Naive B cell (primary cell): ENCODE measurements around the gene TOR1B. TPM values are rescaled to one million over a fixed set of nuclear protein-coding genes. Genes with fewer than 3 reads are reported as not detected.
"Not testable (repeated sequence)": the region's sequence is repeated elsewhere in the genome, so short reads cannot be mapped to it uniquely, and the experiment has no call there.

Source experiments
- ATAC-seq, 2 donors: fragments of 150-1000 bp; cut with Tn5 transposase; 2 replicates each; pipeline ENCODE4 v1.10.0; 2021; ENCODE audit warnings: low read depth in 2 of 2, mild to moderate bottlenecking in 2 of 2, moderate library complexity in 2 of 2
- DNase-seq: peaks from one replicate; pipeline ENCODE4 v3.0.0; 2022
- H3K27ac Mint-ChIP-seq, 6 donors: one replicate each; pipeline ENCODE4 v1.8.0; 2020 to 2022; ENCODE audit warnings: mild to moderate bottlenecking in 6 of 6, mixed read lengths in 6 of 6, moderate library complexity in 5 of 6, inconsistent platforms in 2 of 6
- H3K27me3 Mint-ChIP-seq, 3 donors: one replicate each; pipeline ENCODE4 v1.8.0; 2021 to 2022; ENCODE audit warnings: mixed read lengths in 3 of 3, mild to moderate bottlenecking in 1 of 3
- H3K36me3 Mint-ChIP-seq, 2 donors: one replicate each; pipeline ENCODE4 v1.8.0; 2020 to 2022; ENCODE audit warnings: mixed read lengths in 2 of 2, inconsistent platforms in 1 of 2, mild to moderate bottlenecking in 1 of 2
- H3K4me1 Mint-ChIP-seq, 3 donors: one replicate each; pipeline ENCODE4 v1.8.0; 2020 to 2022; ENCODE audit warnings: mixed read lengths in 3 of 3, inconsistent platforms in 1 of 3, mild to moderate bottlenecking in 1 of 3, moderate library complexity in 1 of 3
- H3K4me3 Mint-ChIP-seq, 8 donors: one replicate each; pipeline ENCODE4 v1.8.0; 2020 to 2022; ENCODE audit warnings: mild to moderate bottlenecking in 8 of 8, mixed read lengths in 8 of 8, moderate library complexity in 8 of 8, inconsistent platforms in 2 of 8
- H3K9me3 Mint-ChIP-seq, 7 donors: one replicate each; pipeline ENCODE4 v1.8.0; 2020 to 2022; ENCODE audit warnings: mixed read lengths in 7 of 7, mild to moderate bottlenecking in 5 of 7, inconsistent platforms in 2 of 7, moderate library complexity in 1 of 7
- polyA plus RNA-seq, 6 donors: library from polyadenylated mRNA; unstranded; fragments of 300-500 nt; fragmentation: Illumina TruSeq; gene quantifications; one replicate each; pipeline ENCODE4 v1.2.3, GENCODE V29; 2021; ENCODE audit warnings: low read depth in 6 of 6

The TOR1B gene
- polyA plus RNA-seq, 6 donors from 2014 or later = 8.2 to 26.0 (median 12.3) TPM

DNA sequence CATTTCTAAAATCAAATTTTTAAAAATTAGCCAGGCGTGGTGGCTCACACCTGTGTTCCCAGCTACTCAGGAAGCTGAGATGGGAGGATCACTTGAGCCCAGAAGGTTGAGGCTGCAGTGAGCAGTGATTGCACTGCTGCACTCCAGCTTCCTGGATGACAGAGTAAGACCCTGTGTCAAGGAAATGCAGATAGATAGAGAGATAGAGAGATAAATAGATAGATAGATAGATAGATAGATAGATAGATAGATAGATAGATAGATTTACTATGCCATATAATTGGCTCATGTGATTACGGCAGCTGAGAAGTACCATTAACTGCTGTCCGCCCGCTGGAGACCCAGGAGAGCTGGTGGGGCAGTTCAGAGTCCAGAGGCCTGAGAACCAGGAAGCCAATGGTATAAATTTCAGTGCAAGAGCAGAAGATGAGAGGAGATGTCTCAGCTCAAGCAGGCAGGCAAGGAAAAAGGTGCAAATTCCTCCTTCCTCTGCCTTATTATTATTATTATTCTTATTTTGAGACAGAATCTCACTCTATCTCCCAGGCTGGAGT is 37.1 kb upstream of the TOR1B start:
- no peak for DNase-seq
- H3K36me3 Mint-ChIP-seq = no peaks in the 10 kb centered on the region
- ATAC-seq = no peak
- H3K4me1 Mint-ChIP-seq = peaks cover 0 to 4% (median 0%) of the 10 kb centered on the region in 3 donors
- H3K4me3 Mint-ChIP-seq = no peak overlapping the region
- H3K9me3 Mint-ChIP-seq = no peaks in the 10 kb centered on the region
- H3K27ac Mint-ChIP-seq = no peak overlapping the region
- H3K27me3 Mint-ChIP-seq = peaks cover 8 to 34% (median 8%) of the 10 kb centered on the region in 3 donors

DNA sequence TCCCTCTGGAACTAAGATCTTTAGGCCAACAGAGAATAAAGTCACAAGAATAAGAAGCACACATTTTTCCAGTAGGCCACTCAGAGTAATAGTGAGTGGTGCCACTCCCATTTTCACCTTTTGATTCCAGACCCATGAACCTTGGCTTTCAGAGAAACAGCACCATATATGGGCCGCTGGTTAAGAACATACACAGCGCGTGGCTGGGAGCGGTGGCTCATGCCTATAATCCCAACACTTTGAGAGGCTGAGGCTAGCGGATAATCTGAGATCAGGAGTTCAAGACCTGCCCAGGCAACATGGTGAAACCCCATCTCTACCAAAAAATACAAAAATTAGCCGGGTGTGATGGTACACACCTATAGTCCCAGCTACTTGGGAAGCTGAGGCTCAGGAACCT is 34.5 kb upstream of the TOR1B start:
- H3K4me1 Mint-ChIP-seq = peaks cover 0 to 4% (median 0%) of the 10 kb centered on the region in 3 donors
- no peaks in the 10 kb centered on the region for H3K36me3 Mint-ChIP-seq
- H3K9me3 Mint-ChIP-seq = no peaks in the 10 kb centered on the region
- DNase-seq (no peak), ATAC-seq (no peak)
- peaks cover 4 to 26% (median 8%) of the 10 kb centered on the region in 3 donors for H3K27me3 Mint-ChIP-seq
- no peak overlapping the region for H3K27ac Mint-ChIP-seq
- no peak overlapping the region for H3K4me3 Mint-ChIP-seq

DNA sequence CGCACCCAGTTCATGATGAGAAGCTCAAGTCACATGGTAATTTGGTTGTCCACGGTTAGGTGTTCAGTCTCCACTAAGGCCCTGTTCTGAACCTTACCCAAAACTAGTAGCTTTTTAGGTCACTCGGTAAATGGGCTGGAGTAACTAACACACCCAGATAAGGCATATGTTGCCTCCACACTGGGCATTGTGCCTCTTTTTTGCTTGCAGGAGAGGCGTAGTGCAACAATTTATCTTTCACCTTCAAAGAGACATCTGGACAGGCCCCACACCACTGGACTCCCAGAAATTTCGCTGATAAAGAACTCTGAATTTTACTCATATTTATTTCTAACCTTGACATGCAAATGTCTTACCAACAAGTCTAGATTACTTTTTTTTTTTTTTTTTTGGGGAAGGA is 33.3 kb upstream of the TOR1B start:
- H3K36me3 Mint-ChIP-seq = no peaks in the 10 kb centered on the region

DNA sequence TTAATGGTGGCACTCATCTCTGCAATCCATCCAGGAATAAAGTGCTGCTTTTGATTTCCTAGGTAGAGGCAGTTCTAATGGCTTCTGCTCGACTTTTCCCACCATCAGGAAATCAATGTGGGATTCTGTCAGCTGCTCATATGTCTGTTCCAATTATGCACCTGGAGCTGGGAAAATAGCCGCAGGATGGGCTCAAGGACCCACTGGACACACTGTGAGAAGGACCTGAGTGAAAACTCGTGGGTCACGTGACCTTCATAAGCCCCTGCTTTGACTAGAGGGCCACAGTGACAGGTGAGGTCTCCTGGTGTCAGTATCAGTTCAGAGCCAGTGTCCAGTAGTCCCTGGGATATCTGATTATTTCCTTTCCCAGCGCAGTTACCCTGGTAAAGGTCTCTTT is 32.2 kb upstream of the TOR1B start:
- Mint-ChIP-seq H3K27me3 (peaks cover 15 to 41% (median 25%) of the 10 kb centered on the region in 3 donors), H3K36me3 (no peaks in the 10 kb centered on the region), H3K27ac (peak overlapping the region in 1 of 6 donors; percentile 57), H3K4me3 (no peak overlapping the region), H3K4me1 (peaks cover 0 to 4% (median 0%) of the 10 kb centered on the region in 3 donors), H3K9me3 (no peaks in the 10 kb centered on the region)
- ATAC-seq (no peak), DNase-seq (no peak)

More for the DNA sequence above, 33.3 kb upstream of the TOR1B start:
- no peak overlapping the region for H3K27ac Mint-ChIP-seq
- H3K27me3 Mint-ChIP-seq = peaks cover 11 to 35% (median 18%) of the 10 kb centered on the region in 3 donors
- DNase-seq = no peak
- peaks cover 0 to 4% (median 0%) of the 10 kb centered on the region in 3 donors for H3K4me1 Mint-ChIP-seq
- H3K4me3 Mint-ChIP-seq = no peak overlapping the region
- no peaks in the 10 kb centered on the region for H3K9me3 Mint-ChIP-seq
- no peak for ATAC-seq

DNA sequence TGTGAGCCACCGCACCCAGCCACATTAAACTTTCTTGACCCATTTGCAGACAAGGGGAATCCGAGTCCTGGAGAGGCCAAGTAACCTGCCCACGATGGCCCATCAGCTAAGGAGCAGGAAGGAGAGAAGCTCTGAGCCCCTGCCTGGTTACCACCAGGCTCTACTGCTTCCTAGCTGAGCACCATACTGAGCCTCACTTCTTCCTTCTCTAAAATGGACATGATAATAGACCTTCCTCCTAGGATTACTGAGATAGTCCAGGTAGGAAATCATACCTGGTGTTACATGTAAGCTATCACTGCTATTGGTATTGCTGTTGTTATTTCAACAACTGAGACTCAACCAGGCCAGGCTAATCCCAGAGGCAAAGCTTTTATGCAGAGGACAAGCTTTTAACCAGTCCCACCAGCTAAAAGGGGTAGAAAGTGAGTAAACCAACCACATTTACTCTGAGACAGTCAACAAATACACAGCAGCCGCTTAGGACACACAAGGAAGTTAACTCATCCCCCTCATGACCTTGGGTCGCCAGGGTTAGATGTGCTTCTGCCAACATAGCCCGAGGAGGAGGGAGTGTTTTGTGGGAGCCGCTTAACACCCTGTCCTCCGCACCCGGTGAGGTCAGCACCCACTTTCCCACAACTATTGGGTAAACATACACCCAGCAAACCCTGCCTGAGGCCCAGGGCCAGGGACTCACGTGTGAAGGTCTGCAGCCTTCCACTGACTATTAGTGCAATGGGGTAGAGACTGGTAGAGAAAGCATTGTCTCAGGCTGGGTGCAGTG is 29.5 kb upstream of the TOR1B start:
- Mint-ChIP-seq H3K9me3 (peaks cover 0 to under 1% (median 0%) of the 10 kb centered on the region in 7 donors), H3K4me1 (peaks cover 3 to 10% (median 7%) of the 10 kb centered on the region in 3 donors), H3K27ac (peak overlapping the region in 1 of 6 donors; percentile 66), H3K36me3 (no peaks in the 10 kb centered on the region), H3K4me3 (no peak overlapping the region), H3K27me3 (peaks cover 17 to 63% (median 43%) of the 10 kb centered on the region in 3 donors)
- DNase-seq = no peak
- ATAC-seq = no peak

DNA sequence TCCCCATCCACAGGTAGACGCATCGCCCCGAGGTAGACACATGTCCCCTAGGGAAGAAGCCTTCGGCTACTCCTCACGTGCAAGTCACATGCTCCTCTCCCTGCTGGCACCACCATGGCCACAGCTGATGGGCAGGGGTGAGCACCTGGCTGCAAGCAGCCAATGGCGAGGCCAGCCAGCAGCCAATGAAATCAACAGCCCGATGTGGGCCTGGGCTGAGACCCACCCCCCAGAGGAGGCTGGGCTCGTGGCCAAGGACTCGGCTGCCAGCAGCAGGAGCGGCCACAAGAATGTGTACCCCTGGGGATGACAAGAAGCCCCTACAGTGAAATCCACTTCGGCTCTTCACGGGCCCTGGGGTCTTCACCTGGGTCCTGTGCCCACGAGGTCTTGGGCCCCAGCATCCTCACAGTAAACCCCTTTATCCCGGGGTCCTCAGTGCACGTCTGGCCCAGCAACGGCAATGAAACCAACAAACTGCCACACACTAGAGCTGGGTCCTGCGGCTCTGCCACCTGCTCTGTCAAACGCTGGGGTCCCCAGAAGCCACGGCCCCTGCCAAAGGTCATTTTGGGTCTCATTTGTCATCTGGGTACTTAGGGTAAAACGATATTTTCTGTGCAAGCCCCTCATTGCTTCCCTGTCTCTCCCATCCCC is 28.1 kb upstream of the TOR1B start:
- Mint-ChIP-seq H3K9me3 (peaks cover 0 to 1% (median 0%) of the 10 kb centered on the region in 7 donors), H3K4me3 (peak overlapping the region in 2 of 8 donors; percentile 44 to 64), H3K36me3 (no peaks in the 10 kb centered on the region), H3K27me3 (peaks cover 17 to 70% (median 51%) of the 10 kb centered on the region in 3 donors), H3K27ac (no peak overlapping the region), H3K4me1 (peaks cover 3 to 10% (median 7%) of the 10 kb centered on the region in 3 donors)
- DNase-seq = no peak
- ATAC-seq = no peak

DNA sequence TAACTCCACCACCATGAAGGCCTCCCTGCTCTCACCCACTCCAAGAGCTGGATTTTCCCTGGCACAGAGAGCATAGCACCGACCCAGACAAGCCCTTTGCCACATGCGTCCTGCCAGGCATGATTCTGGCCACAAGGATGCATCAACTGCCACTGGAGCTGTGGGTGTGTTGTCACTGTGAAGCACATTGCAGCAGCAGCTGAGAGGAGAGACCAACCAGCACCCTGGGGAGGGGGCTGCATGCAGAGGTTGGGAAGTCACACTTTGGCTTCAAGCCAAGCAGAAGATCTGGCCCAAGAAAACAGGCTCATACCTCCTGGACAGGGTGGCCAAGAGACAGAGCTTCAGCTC is 27.6 kb upstream of the TOR1B start:
- peaks cover 17 to 70% (median 52%) of the 10 kb centered on the region in 3 donors for H3K27me3 Mint-ChIP-seq
- no peaks in the 10 kb centered on the region for H3K36me3 Mint-ChIP-seq
- H3K27ac Mint-ChIP-seq = no peak overlapping the region
- H3K9me3 Mint-ChIP-seq = peaks cover 0 to 1% (median 0%) of the 10 kb centered on the region in 7 donors
- ATAC-seq (no peak), DNase-seq (no peak)
- peaks cover 3 to 10% (median 7%) of the 10 kb centered on the region in 3 donors for H3K4me1 Mint-ChIP-seq
- peak overlapping the region in 1 of 8 donors; percentile 64 for H3K4me3 Mint-ChIP-seq

DNA sequence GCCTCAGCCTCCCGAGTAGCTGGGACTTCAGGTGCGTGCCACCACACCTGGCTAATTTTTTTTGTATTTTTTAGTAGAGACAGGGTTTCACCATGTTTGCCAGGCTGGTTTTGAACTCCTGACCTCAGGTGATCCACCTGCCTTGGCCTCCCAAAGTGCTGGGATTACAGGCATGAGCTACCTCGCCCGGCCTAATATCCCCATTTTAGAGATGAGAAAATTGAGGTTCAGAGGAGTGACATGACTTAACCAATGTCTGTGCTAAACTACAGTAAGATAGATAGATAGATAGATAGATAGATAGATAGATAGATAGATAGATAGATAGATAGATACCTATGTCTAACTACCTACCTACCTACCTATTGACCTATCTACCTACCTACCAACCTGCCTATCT is 26.9 kb upstream of the TOR1B start:
- not testable (repeated sequence) for H3K9me3 Mint-ChIP-seq, ATAC-seq, H3K27ac Mint-ChIP-seq, H3K36me3 Mint-ChIP-seq, DNase-seq, H3K4me3 Mint-ChIP-seq
- peaks cover 17 to 64% (median 52%) of the 10 kb centered on the region in 3 donors for H3K27me3 Mint-ChIP-seq
- peaks cover 3 to 10% (median 7%) of the 10 kb centered on the region in 3 donors for H3K4me1 Mint-ChIP-seq

DNA sequence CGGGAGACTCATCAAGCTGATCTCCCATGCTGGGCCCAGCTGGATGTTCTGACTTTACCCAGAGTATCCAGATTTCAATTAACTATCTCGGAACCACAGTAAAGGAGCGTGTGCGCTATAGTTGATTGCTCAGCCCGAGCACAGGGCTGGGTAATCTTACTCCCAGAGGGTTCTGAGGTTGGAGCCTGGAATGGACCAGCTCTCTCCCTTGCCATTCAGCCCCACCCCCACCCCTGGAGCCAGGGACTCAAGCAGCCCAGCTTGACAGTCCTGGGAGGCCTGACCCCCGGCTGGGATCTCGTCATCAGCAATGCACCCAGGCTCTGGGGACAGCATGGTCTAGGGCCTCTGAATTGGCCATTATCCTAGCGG is 26.4 kb upstream of the TOR1B start:
- Mint-ChIP-seq H3K27me3 (peaks cover 17 to 62% (median 52%) of the 10 kb centered on the region in 3 donors), H3K9me3 (peaks cover 0 to 1% (median 0%) of the 10 kb centered on the region in 7 donors), H3K36me3 (no peaks in the 10 kb centered on the region), H3K4me3 (no peak overlapping the region), H3K27ac (no peak overlapping the region), H3K4me1 (peaks cover 3 to 10% (median 7%) of the 10 kb centered on the region in 3 donors)
- no peak for ATAC-seq
- DNase-seq = no peak

DNA sequence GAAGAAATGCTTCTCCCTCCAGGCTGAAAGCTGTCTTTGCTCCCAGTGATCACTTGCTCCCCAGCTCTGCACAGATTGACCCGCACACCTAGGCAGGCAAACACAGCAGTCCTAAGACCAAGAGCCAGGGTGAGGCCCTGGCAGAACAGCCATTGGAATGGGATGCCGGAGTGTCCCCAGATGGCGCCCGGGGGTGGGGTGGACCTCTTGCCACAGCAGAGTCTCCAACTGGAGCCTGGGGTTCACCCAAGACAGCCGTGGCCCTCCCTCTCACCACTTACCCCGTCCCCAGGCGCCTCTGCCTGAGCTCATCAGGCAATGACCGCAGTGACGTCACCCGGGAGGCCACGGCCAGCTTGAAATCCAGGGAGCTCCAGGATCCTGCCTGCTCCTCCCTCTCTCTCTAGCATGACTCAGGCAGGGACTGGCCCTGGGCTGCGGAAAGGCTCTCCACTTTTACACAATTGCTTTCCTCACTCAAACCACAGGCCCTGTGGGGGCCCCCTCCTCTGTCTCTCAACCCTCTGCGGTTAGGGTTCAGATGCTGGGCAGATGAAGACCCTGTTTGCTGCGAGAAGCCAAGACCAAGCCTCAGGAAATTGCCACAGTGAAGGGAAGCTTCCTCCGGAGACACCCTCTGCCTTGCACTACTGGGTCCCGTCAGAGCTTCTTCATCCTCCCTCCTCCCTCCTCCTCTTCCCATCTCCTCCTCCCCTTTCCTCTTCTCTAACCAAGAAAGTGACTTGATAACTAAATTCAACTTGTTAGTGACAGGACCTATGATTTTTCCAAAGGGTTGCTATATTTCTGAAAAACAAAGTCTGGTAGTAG is 25.8 kb upstream of the TOR1B start:
- Mint-ChIP-seq H3K36me3 (no peaks in the 10 kb centered on the region), H3K4me3 (no peak overlapping the region), H3K4me1 (peaks cover 3 to 10% (median 7%) of the 10 kb centered on the region in 3 donors), H3K27me3 (peaks cover 17 to 67% (median 52%) of the 10 kb centered on the region in 3 donors), H3K9me3 (peaks cover 0 to 1% (median 0%) of the 10 kb centered on the region in 7 donors), H3K27ac (peak overlapping the region in 1 of 6 donors; percentile 28)
- DNase-seq = no peak
- no peak for ATAC-seq

DNA sequence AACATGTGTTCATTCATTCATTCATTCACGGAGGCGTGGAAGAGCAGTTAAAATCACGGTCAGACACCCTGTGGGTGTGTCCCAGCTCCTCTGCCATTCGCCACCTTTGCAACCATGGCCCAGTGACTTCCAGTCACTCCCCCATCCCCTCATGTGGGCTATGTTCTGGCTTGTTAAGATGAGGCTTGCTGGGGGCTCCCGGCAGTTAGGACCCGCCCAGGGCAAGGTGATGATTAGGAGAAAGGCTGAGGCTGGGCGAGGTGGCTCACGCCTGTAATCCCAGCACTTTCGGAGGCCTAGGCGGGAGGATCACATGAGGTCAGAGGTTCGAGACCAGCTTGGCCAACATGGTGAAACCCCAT is 25.2 kb upstream of the TOR1B start:
- Mint-ChIP-seq H3K4me1 (peaks cover 3 to 10% (median 7%) of the 10 kb centered on the region in 3 donors), H3K27me3 (peaks cover 17 to 69% (median 52%) of the 10 kb centered on the region in 3 donors), H3K4me3 (no peak overlapping the region), H3K9me3 (peaks cover 0 to 1% (median 0%) of the 10 kb centered on the region in 7 donors), H3K36me3 (no peaks in the 10 kb centered on the region), H3K27ac (no peak overlapping the region)
- no peak for ATAC-seq
- no peak for DNase-seq

DNA sequence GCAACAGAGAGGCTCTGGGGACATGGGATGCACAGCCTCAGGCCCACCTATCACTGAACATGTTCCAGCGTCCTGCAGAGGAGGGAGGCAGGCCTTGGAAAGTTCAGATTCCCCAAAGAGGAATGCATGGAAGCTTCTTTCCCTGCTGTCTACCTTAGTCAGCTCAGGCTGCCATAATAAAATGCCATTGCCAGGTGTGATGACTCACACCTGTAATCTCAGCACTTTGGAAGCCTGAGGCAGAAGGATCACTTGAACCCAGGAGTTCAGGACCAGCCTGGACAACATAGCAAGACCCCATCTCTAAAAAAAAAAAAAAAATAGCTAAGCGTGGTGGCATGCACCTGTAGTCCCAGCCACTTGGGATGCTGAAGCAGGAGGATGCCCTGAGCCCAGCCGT is 24.5 kb upstream of the TOR1B start:
- no peak for ATAC-seq

More for the DNA sequence above, 24.5 kb upstream of the TOR1B start:
- H3K4me1 Mint-ChIP-seq = peaks cover 3 to 10% (median 7%) of the 10 kb centered on the region in 3 donors
- peaks cover 17 to 64% (median 52%) of the 10 kb centered on the region in 3 donors for H3K27me3 Mint-ChIP-seq
- peaks cover 0 to 1% (median 0%) of the 10 kb centered on the region in 7 donors for H3K9me3 Mint-ChIP-seq
- no peak overlapping the region for H3K27ac Mint-ChIP-seq
- H3K36me3 Mint-ChIP-seq = no peaks in the 10 kb centered on the region
- no peak overlapping the region for H3K4me3 Mint-ChIP-seq
- no peak for DNase-seq
